HepG2 (cell line): ENCODE data around the gene PDHX. TPM values are rescaled to one million over a fixed set of nuclear protein-coding genes. Genes with fewer than 3 reads are reported as not detected.

Experiments used
- ATAC-seq: fragments of 200-7000 bp; cut with Tn5 transposase; 3 replicates; pipeline ENCODE4 v1.9.1; 2020; ENCODE audit warnings: mild to moderate bottlenecking, moderate library complexity
- BruUV-seq: library from RNA; stranded (reverse); fragments of 400-500 nt; replicated peaks from 2 replicates; lab custom pipeline; 2021; lab: Mats Ljungman, UMichigan
- CTCF ChIA-PET: fragments of 300-600 bp; formaldehyde crosslinking; extraction: SDS; loops from one replicate; lab custom pipeline; 2021; ENCODE audit warnings: low total read pairs, inconsistent platforms, low intra/inter-chr PET ratio; lab: Yijun Ruan, JAX
- POLR2A ChIA-PET: fragments of 350-600 bp; sonication (Branson Sonifier 250); formaldehyde crosslinking; loops from one replicate; lab custom pipeline; 2020; ENCODE audit warnings: antibody characterized with exemption, inconsistent platforms; lab: Yijun Ruan, JAX
- DNase-seq: peaks from one replicate; pipeline ENCODE4 v3.0.0-alpha.2; 2015; ENCODE audit warnings: low spot score
- FAIRE-seq: peaks from 3 replicates; lab custom pipeline; 2011; peaks lifted over from hg19 to GRCh38; lab: Jason Lieb, UNC
- H2AFZ ChIP-seq: one replicate; pipeline ENCODE4 v1.6.1; 2011; ENCODE audit warnings: low read length, inconsistent platforms
- H3K27ac ChIP-seq: fragments of 300-600 bp; 3 replicates; pipeline ENCODE4 v1.8.0; 2011; ENCODE audit warnings: mixed run types, mild to moderate bottlenecking, mixed read lengths, low read length, inconsistent platforms; ENCODE audit not compliant: insufficient read depth; ENCODE audit errors: extremely low read length
- H3K27me3 ChIP-seq, 2 experiments: fragments of 200-600 bp in 1 of 2; 2 replicates in 1 of 2; 3 replicates in 1 of 2; pipeline versions ENCODE4 v1.6.0 to v1.8.0; 2011; ENCODE audit warnings: low read length in 2 of 2, mild to moderate bottlenecking in 2 of 2, moderate library complexity in 2 of 2, inconsistent platforms in 1 of 2; ENCODE audit not compliant: insufficient read depth in 2 of 2, control insufficient read depth in 1 of 2
- H3K36me3 ChIP-seq, 2 experiments: fragments of 200-600 bp in 1 of 2; replicated peaks in 1 of 2; 2 replicates in 1 of 2; 3 replicates in 1 of 2; pipeline versions ENCODE4 v1.5.1 to v1.8.0; 2011; ENCODE audit warnings: low read length in 2 of 2, inconsistent platforms in 1 of 2; ENCODE audit not compliant: insufficient read depth in 2 of 2, control insufficient read depth in 1 of 2
- H3K4me1 ChIP-seq: 2 replicates; pipeline ENCODE4 v1.5.1; 2012; ENCODE audit warnings: low read length, inconsistent platforms; ENCODE audit not compliant: insufficient read depth
- H3K4me2 ChIP-seq: 2 replicates; pipeline ENCODE4 v1.6.0; 2011; ENCODE audit warnings: low read depth, low read length, inconsistent platforms
- H3K4me3 ChIP-seq, 3 experiments: fragments of 200-600 bp in 1 of 3; sonication (generic), shearing (Covaris generic) in 1 of 3; replicated peaks in 1 of 3; 2 replicates each; pipeline ENCODE4 v1.5.1; 2011 to 2016; ENCODE audit warnings: low read length in 3 of 3, inconsistent platforms in 2 of 3, low read depth in 2 of 3, mild to moderate bottlenecking in 2 of 3, control low read depth in 1 of 3, mixed read lengths in 1 of 3; ENCODE audit not compliant: insufficient read depth in 1 of 3
- H3K79me2 ChIP-seq: one replicate; pipeline ENCODE4 v1.6.1; 2011; ENCODE audit warnings: low read length, inconsistent platforms; ENCODE audit not compliant: insufficient read depth
- H3K9ac ChIP-seq: 2 replicates; pipeline ENCODE4 v1.6.0; 2011; ENCODE audit warnings: mild to moderate bottlenecking, low read depth, low read length, inconsistent platforms; ENCODE audit not compliant: insufficient read depth
- H3K9me3 ChIP-seq: 2 replicates; pipeline ENCODE4 v1.5.1; 2012; ENCODE audit warnings: mild to moderate bottlenecking, low read length
- H4K20me1 ChIP-seq: 2 replicates; pipeline ENCODE4 v1.6.0; 2011; ENCODE audit warnings: inconsistent platforms, mild to moderate bottlenecking, low read length, moderate library complexity; ENCODE audit not compliant: insufficient read depth
- CENPT ChIP-seq: sonication (generic); formaldehyde crosslinking; IDR thresholded peaks from 2 replicates; pipeline ENCODE4 v1.8.0; 2022; ENCODE audit warnings: low read depth, mild to moderate bottlenecking, moderate library complexity, missing genetic modification reagents
- FOXO4 ChIP-seq: sonication (generic); formaldehyde crosslinking; conservative IDR thresholded peaks from 2 replicates; pipeline ENCODE4 v1.8.1; 2023; ENCODE audit warnings: missing genetic modification reagents
- FOXP1 ChIP-seq, 2 experiments: fragments of 450-650 bp in 1 of 2; IDR thresholded peaks; 2 replicates each; pipeline ENCODE4 v1.6.1; 2017 to 2018; ENCODE audit warnings: antibody characterized with exemption in 1 of 2
- MEIS1 ChIP-seq: sonication (generic); formaldehyde crosslinking; IDR thresholded peaks from 2 replicates; pipeline ENCODE4 v1.9.0; 2021; ENCODE audit warnings: mild to moderate bottlenecking, missing genetic modification reagents, moderate library complexity, borderline replicate concordance
- MXD1 ChIP-seq: sonication (generic); formaldehyde crosslinking; IDR thresholded peaks from 2 replicates; pipeline ENCODE4 v1.4.0; 2020; ENCODE audit warnings: mild to moderate bottlenecking, missing genetic modification reagents
- NCOA5 ChIP-seq: sonication (generic); formaldehyde crosslinking; IDR thresholded peaks from 2 replicates; pipeline ENCODE4 v1.4.0; 2020; ENCODE audit warnings: missing genetic modification reagents
- NFIC ChIP-seq: IDR thresholded peaks from 2 replicates; pipeline ENCODE4 v1.6.1; 2012; ENCODE audit warnings: mild to moderate bottlenecking, low read length, inconsistent platforms
- RARA ChIP-seq: IDR thresholded peaks from 2 replicates; pipeline ENCODE4 v1.6.1; 2016; ENCODE audit warnings: missing genetic modification reagents, missing compliant biosample characterization
- ZBTB49 ChIP-seq: sonication (generic); formaldehyde crosslinking; IDR thresholded peaks from 2 replicates; pipeline ENCODE4 v1.4.0; 2020; ENCODE audit warnings: missing genetic modification reagents, borderline replicate concordance
- ZNF17 ChIP-seq: sonication (generic); formaldehyde crosslinking; IDR thresholded peaks from 2 replicates; pipeline ENCODE4 v1.5.0; 2020; ENCODE audit warnings: mild to moderate bottlenecking, missing genetic modification reagents
- ZNF180 ChIP-seq: sonication (generic); formaldehyde crosslinking; IDR thresholded peaks from 2 replicates; pipeline ENCODE4 v1.4.0; 2020; ENCODE audit warnings: low read depth, missing genetic modification reagents, borderline replicate concordance
- ZNF414 ChIP-seq: sonication (generic); formaldehyde crosslinking; IDR thresholded peaks from 2 replicates; pipeline ENCODE4 v1.5.0; 2020; ENCODE audit warnings: missing genetic modification reagents
- ZNF790 ChIP-seq: sonication (generic); formaldehyde crosslinking; IDR thresholded peaks from 2 replicates; pipeline ENCODE4 v1.8.0; 2022; ENCODE audit warnings: missing genetic modification reagents, mild to moderate bottlenecking, borderline replicate concordance
- WGBS: methylation state at CpG from one replicate; pipeline ENCODE4 v1.1.6; 2017; ENCODE audit warnings: low lambda C conversion rate; 5-methylcytosine and 5-hydroxymethylcytosine counted together
- in situ Hi-C: cut with HindIII; loops from 2 replicates; pipeline ENCODE4 v1.10.0; 2017; ENCODE audit warnings: low pct_unique_long_range_greater_than_20kb; ENCODE audit not compliant: extremely low pct_ligation_motif_present
- intact Hi-C: fragments of 100-400 bp; cut with micrococcal nuclease; formaldehyde crosslinking; loops from one replicate; pipeline ENCODE4 v1.10.0; 2022; ENCODE audit not compliant: unreplicated experiment
- polyA plus RNA-seq, 8 experiments: library from polyadenylated mRNA; depleted of rRNA in 3 of 8; stranded (reverse) in 7 of 8; unstranded in 1 of 8; fragments of >200 nt; fragmentation: Illumina TruSeq in 4 of 8; extraction: Trizol in 4 of 8; gene quantifications; 2 replicates each; pipeline versions ENCODE4 v1.2.1 to v1.2.3, GENCODE V29; 2011 to 2016; ENCODE audit warnings: low read depth in 4 of 8, missing spikeins in 1 of 8, mixed read lengths in 1 of 8; ENCODE audit not compliant: insufficient read depth in 1 of 8
- total RNA-seq, 5 experiments: library from RNA; depleted of rRNA; stranded (reverse); fragments of >200 nt; fragmentation: Illumina TruSeq; extraction: Trizol; gene quantifications; 2 replicates each; pipeline ENCODE4 v1.2.3, GENCODE V29; 2016; ENCODE audit warnings: low read depth in 1 of 5

The PDHX gene
- total and polyA plus RNA-seq, 2 of the 13 experiments (the other 11 are each of a cell fraction or from before 2014, with no cell fraction given), result 41.0 to 73.8 TPM

- TF ChIP-seq MXD1 (CRISPR knock-in tag) (no peak), NFIC (no peak), ZNF17 (CRISPR knock-in tag) (no peak), ZNF180 (CRISPR knock-in tag) (no peak)
These were observed 74.5 kb downstream of the PDHX start (continued) for GRCh38 chr11:34990916-34991315.

GRCh38 chr11:34994854-34995253, 78.4 kb downstream of the PDHX start:
- no TSS peak for BruUV-seq
- in situ Hi-C loops, result no loop called here
- CTCF ChIA-PET, result no interaction called here
- no peaks in the 10 kb centered on the region for H3K27me3 ChIP-seq
- WGBS, result 95% methylated on average over 9 of the region's 9 CpGs
- H3K9me3 ChIP-seq, result no peaks in the 10 kb centered on the region
- H3K4me3 ChIP-seq, result no peak overlapping the region
- no peak for DNase-seq
- H3K4me2 ChIP-seq, result no peak overlapping the region
- no peak overlapping the region for H3K9ac ChIP-seq
- FAIRE-seq, result no peak
- no peaks in the 10 kb centered on the region for H3K4me1 ChIP-seq
- H3K36me3 ChIP-seq, result peaks cover 3 to 13% of the 10 kb centered on the region in 2 experiments; a peak in 3 of 5 replicates
- no peak overlapping the region for H2AFZ ChIP-seq
- TF ChIP-seq FOXP1 (IDR thresholded peaks at IDR 0.05), result no peak
- TF ChIP-seq FOXP1 (CRISPR knock-in tag; IDR thresholded peaks at IDR 0.05), result no peak
- no peak for TF ChIP-seq NCOA5 (CRISPR knock-in tag)
- no peak for TF ChIP-seq ZNF790 (CRISPR knock-in tag)
- TF ChIP-seq ZBTB49, result no peak
- no peak for TF ChIP-seq FOXO4 (CRISPR knock-in tag)
- no peak for TF ChIP-seq ZNF414
- no peak for TF ChIP-seq CENPT (CRISPR knock-in tag)
- TF ChIP-seq RARA (CRISPR knock-in tag), result no peak
- no peak for TF ChIP-seq MEIS1 (CRISPR knock-in tag)
- TF ChIP-seq, all 625 proteins: peak for 0
- Histone ChIP-seq H4K20me1 (no peaks in the 10 kb centered on the region; the same call in 1 of the 2 replicates), H3K27ac (no peak overlapping the region), H3K79me2 (no peaks in the 10 kb centered on the region)
- POLR2A ChIA-PET, result no interaction called here
- intact Hi-C loops, result no loop called here
- ATAC-seq, result no peak
